GM19324 (cell line): ENCODE data around the gene GART.
"Not testable (repeated sequence)": the region's sequence is repeated elsewhere in the genome, so short reads cannot be mapped to it uniquely, and the experiment has no call there.

ENCODE experiments used
- ATAC-seq: cut with Tn5 transposase; IDR thresholded peaks from one replicate; pipeline ENCODE4 v1.9.1; 2021; ENCODE audit warnings: mild to moderate bottlenecking, moderate library complexity; ENCODE audit not compliant: unreplicated experiment, low FRiP score

The GART gene

DNA sequence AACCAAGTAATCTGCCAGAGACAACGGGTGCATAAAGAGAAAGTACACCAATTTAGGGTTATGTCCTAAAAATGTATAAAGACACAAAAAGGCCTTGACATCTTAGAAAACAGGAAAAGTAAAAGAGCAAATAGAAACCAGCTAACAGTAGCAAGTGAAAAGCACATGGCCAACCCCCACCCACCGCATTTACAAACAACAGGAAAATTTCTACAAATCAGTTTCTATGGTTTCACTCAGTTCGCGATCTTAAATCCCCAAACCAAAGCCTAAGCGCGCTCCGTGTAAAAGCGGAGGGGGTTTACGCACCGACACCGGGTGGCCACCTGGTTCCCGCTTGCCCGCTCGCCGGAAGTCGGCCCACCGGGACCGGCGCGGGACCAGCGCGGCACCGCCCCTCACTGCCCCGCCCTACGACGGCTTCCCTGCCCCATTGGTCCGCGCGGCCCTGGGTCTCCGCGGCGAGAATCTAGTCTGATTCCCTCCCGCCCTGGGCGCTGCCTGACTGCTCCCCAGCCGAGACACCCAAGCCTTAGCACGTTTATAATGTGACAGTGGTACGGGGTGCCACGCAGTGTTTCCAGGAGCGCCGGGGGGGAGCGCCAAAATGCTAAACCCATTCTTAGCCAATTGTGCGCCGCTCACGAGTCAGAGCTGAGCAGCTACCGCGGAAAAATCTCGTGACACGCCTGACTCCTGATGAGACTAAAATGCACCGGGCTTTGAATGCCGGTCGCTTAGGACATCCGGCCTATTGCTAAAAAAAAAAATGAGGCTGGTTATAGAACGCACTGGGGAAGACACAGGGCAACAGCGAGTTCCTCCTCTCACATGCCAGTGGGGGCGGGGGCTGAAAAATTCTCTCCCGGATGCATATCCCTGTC is at the start of gene GART:
Gene GART, minus strand, starts transcription at position 362 of the 884 bp plus-strand sequence. CDS start 2,802 bp downstream, outside the sequence.
- ATAC-seq, result peak; percentile 60

DNA sequence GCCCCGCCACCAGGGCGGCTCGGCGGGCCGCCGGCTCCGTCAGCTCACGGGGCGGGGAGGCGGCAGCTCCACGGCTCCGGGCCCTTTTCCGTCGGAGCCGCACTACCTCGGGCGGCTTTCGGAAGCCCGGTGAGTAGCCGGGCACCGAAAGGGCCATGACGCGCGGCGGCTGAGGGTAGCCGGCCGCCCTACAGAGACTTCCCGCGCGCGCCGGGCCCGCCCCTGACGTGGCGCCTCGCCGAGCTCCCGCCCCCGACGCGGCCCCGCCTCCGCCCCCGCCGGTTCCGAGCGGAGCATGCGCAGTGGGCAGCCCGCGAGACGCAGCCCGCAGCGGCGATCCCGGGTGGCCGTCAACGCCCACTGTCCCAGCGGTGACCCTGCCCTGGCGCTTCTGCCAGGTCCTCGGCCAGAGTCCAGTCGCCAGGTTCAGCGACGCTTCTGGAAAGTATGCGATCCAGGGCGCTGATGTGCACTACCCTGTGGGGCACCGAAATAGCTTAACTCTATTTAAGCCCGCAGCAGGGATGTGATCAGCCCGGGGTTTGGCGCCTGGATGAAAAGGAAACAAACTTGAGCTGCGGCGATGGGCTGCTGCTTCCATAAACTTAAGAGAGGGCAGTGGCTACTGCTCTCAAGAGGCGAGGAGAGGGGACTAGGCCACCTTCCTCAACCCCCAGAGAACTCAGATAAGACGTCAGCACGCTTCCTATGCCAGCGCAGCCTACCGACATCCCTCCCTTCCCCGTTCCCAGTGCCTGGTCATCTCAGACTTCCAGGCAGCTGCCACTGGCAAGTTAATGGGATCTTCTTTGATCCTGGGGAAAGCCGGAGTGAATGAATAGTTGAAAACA is 46.8 kb upstream of the GART start, which contains the start of gene DONSON:
Gene DONSON, minus strand, starts transcription at position 200 of the 851 bp plus-strand sequence. Its CDS starts 43 bp downstream, at position 157.
- ATAC-seq, result peak; percentile 94

DNA sequence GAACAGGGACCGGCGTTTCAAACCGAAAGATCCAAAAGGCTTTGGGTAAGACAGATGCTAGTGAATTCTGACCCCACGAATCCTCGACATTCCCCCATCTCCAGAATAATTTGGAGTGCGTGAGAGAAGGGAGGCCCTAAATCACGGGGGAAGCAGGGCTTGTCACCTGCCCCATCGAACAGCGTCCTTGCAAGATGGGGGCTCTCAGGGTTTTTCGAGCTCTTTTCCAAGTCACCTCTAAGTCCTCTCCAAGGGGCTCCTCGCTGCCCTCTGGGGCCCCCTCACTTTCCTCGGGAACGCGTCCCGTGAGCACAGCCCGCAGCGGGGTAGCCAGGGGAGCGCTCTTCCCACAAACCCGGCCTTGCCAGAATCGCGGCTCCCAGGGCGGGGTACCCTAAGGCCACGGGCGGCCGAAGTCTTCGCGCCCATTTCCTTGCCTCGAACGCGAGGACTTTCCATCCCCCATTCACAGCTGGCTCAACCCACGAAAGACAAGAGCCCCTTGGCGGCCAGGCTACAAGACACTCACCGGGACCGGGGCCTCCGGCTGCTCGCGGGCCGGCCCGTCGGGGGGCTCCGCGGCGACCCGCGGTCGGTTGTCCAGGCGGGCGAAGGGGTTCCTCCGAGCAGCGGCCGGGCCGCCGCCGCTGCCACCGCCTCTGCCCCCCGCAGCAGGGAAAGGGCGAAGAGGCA is 46.0 kb upstream of the GART start:
- ATAC-seq, result peak; percentile 49

DNA sequence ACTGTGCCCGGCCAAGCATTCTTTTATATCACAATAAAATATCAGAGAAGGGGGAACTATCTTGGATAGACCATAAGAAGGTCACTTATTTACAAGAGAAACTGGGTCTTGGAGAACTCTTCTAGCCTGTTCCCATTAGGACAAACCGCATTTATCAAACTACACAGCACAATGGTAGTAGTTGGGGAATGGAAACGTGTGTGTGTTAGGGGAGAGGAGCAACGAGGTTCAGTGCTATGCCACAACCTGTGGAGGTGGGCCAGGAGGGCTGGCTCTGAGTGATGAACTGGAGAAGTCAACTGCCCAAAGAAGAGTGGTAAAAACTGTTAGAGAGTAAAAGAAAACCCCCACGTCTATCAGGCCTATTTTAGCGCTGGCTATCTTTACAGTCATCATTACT is 45.0 kb upstream of the GART start:
- ATAC-seq, result no peak

DNA sequence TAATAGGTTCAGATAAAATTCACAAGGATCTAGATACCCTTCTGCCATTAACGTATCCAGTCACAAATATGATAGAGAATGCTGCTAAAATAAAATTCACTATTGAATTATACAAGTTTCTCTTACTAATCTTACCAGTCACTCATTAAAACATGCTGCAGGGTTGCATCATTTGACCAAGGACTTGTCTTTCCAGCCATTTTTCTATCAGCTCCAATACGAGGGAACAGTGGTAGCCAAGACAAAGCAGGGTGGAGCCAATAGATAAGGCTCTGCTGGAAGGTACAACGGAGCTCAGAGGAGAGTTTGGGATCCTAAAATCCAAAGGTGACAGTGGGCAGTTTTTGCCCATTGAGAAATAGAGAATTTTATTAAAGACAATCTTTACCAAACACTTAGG is 42.5 kb upstream of the GART start:
- ATAC-seq, result no peak

DNA sequence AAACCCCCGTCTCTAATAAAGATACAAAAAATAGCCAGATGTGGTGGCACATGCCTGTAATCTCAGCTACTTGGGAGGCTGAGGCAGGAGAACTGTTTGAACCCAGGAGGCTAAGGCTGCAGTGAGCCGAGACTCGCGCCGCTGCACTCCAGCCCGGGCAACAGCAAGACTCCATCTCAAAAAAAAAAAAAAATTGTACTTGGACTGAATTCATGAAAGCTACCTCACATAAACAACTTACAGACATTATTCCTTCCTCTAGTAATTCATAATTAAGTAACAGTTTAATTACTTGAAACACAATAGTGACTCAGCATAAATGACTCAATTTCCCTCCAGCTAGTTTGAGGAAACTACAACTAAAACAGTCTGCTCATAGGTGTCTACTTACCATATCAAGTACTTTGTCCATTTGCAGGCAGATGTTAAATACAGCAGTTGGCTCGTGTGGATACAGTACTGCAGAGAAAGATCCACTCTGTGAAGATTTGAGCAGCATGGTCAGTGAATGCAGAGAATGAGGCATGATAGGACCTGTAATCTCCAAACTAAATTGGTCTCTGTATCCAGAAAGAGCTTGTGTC is 37.1 kb upstream of the GART start:
- ATAC-seq, result no peak

DNA sequence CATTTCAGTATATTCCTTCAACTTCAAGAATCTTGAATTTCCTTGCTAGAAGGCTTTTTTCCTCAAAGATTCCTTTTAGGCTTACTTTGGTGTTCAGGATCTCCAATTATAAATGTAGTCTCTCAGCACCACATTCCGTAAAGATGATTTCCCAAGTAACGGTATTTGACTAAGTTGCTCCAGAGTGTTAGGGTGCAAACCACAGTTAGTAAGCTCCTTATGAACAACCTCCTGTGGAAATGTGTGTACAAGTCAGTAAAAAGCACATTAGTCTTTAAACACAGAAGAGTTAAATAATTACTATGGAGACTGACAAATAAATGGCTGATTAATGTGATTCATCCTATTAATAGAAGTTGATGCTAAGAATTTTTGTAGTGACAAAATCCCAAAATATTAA is 36.3 kb upstream of the GART start:
- ATAC-seq, result no peak

DNA sequence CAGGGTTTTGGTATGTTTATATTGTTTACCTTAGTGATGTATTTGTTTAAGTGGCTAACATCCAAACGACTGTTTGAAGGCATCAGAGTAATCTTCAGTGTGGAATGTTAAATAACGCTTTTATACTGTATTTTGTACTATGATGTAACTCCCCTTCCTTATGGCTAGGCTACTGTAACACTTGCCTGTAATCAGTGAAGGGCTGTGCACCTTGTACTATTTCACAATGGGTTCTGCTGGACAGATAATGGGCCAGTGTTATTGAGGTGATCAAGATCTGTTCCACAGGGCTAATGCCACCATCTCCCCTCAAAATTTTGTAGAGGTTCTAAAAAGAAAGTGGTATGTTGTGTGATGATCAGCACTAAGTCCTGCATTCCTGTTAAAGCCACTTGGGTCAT is 34.8 kb upstream of the GART start:
- not testable (repeated sequence) for ATAC-seq

DNA sequence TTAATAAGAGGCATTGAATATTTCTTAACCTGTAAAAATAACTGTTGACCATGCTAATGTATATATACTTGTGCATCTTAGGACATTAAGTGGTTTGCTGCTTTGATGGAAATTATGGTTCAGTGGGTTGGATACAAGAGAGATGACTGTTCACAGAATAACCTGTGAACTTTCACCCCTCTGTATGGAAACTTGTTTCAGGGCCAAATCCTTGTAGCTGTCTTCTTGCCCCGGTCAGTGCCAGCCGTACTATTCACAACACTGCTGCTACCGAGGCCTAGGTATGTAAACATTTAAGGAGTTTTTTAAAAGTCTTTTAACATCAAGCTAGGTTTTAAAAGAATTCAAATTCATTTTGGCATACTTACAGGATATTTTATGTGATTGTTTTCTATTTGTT is 30.4 kb upstream of the GART start:
- ATAC-seq, result no peak

DNA sequence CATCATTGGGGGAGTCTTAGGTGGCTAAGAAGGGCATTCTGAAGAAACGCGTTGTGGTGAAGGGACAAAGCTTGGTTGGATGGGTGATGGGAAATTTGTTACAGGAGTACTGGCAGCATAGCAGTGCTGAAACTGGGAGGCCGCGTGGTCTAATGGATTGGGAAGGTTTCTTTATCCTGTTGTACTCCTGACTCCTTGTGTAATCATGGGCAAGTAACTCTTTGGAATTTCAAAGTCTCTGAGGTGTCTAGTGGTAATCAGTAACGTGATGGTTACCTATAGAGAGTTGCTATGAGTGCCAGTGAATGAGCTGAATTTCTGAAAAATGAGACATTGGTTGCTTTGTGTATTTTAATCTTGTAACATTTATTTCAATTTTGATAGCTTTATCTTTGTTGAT is 28.1 kb upstream of the GART start:
- no peak for ATAC-seq

DNA sequence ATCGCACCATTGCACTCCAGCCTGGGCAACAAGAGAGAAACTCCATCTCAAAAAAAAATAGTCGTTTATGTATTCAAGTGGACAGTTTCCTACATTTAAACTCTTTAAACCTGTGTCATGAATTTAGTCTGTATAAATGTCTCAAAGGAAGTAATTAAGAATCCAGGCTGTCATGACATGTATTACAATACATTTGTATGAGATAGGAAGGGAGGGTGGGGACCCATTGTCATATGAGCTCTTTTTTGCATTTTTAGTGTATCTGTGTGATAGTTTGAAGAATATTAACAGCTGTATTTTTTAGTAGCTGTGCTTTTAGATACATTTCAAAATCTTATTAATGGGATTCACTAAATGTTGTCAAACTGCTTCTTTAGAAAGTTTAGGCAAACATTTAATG is 26.5 kb upstream of the GART start:
- no peak for ATAC-seq

DNA sequence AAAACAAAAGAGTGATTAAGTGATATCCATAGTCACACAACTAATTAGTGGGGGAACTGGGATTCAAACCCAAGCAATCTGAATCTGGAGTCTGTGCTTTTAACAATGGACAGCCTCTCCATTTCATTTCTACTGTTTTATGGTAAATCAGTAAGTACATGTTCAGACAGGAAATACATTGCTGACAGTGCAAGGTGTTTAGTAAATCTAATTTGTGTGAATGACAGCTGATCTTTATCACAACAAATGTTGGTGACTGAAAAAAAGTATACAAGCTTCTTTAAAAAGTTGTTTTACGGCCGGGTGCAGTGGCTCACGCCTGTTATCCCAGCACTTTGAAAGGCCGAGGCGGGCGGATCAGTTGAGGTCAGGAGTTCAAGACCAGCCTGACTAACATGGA is 26.0 kb upstream of the GART start:
- no peak for ATAC-seq

DNA sequence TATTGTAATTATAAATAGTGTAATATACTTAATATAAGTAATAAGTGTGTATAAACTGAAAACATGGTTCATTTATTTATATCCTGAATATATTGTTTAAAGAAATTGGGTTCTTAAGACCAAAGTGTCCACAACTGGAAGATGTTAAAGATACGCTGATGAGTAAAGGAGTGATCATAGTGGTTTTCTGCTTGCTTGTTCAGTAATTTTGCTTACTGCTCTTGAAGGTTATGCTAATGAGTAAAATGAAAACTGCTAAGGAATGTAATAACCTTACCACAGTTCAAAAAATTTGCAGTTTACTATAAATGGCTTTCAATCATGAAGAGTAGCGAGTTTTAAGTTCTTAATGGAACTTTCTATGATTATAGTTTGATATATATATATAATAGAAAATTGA is 24.6 kb upstream of the GART start:
- ATAC-seq, result no peak

DNA sequence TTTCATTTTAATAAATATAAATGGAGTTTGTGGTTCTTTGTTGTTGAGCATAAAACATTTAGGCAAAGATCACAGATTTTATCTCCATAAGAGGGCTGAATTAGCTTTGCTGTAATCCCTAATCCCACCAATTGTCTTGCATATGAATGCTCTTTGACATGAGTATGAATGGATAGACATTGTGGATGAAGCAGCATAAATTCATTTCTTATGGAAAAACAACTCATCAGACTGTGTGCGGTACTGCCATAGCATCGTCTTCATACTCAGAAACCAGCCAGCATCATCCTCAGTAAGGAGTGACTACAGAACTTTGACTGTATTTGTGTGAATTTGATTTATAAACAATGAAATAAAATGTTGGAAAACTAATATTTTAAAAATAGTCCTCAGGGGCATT is 20.5 kb upstream of the GART start:
- ATAC-seq, result no peak

DNA sequence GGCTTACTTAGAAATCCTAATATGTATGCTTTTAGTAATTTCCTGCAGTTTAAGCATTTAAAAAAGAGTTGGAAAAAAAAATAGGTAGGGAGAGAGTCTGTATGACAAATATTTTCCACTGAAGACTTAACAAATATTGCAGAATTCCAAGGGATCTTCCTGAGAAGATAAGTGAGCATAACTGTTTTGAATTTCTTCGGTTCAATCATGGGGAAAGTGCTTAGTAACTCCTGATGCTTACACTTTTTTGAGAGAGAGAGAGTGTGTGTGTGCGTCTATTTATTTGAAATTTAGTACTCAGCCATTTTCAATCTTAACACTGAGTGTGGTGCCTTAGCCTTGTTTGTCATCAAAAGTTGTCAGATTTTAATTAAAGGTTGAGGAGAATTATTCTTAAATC is 19.5 kb upstream of the GART start:
- ATAC-seq, result no peak

DNA sequence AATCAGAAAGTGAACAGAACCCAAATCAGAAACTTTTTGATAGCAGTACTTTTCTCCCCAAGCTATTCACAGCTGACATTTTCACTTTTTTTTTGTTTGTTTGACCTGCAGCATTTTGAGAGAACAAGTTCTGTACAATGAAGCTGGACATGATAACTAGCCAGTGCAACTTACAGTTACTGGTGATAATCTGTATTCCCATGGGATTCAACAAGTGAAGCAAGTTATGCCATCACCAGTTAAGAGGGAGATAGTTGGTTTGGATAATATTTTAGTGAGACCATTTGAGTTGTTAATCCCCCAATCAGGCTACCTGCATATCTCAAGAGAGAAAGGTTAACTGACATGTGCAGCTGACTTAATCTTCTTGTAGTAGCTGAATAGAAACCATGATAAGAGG is 19.0 kb upstream of the GART start:
- ATAC-seq, result no peak

DNA sequence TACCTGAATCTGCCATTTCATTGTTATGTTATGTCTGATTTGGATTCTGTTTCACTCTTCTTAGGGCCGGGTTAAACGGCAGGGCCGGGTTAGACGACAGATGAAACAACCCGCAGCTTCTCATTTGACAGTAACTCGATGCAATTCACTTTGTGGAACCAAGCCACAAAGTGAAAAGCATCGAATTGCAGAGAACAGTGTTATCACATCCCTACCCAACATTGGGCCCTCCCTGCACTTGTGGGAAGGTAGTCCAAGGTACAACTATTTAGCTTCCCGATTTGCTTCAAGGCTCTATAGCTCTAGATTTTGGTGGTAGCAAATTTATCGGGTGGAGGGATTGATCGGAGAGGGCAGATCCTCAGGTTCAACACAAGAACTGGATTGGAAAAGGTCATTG is 17.9 kb upstream of the GART start:
- no peak for ATAC-seq

DNA sequence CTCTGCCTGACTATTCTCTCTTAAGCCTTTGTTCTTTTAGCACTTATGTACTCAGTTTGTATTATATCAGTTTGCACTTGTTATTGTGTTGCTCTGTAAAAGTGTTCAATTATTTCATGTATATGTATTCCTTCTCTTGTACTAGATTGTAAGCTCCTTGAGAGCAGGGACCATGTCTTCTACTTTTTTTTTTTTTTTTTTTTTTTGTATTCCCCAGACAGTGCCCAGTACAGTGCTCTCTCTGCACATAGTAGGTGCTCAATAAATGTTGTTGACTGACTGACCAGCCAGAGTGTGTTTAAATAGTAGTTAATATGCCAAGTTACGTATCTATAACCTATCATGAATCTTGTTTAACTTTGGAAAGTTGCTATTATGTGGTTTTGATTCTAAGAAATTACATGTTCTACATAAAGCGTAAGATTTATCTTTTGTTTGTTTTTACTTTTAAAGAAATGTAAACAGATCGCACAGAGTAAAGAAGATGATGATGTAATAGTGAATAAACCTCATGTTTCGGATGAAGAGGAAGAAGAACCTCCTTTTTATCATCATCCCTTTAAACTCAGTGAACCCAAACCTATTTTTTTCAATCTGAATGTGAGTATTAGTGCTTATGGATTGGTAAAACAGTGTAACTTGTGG is 17.0 kb upstream of the GART start:
- ATAC-seq, result no peak

DNA sequence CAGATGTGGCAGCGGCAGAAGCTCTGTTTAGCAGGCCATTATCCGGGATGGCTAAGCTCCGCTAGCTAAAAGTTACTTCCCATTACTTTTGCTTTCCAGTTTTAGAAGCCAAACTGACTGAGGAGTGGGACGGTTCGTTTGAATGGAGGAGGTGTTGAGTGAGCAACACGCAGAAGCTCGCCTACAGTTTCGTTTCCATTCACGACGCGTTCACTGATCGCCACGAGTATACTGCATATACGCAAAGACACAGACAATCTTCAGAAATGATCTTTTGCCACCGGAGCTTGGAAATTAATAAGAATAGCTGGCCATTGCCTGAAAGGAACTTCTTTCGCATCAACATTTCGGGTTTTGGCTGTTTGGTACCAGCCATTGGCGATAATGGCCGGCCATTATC is 15.5 kb upstream of the GART start:
- ATAC-seq, result no peak

DNA sequence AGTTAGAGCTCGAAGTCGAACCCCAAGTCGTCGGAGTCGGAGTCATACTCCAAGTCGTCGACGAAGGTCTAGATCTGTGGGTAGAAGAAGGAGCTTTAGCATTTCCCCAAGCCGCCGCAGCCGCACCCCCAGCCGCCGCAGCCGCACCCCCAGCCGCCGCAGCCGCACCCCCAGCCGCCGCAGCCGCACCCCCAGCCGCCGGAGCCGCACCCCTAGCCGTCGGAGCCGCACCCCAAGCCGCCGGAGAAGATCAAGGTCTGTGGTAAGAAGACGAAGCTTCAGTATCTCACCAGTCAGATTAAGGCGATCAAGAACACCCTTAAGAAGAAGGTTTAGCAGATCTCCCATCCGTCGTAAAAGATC is 13.0 kb upstream of the GART start:
- ATAC-seq, result no peak
